H9 (cell line): ENCODE results near the gene PKP1. TPM values are rescaled to one million over a fixed set of nuclear protein-coding genes. Genes with fewer than 3 reads are reported as not detected.

ENCODE experiments used
- DNase-seq: peaks from one replicate; pipeline ENCODE4 v3.0.0-alpha.2; 2017
- H2AFZ ChIP-seq: one replicate; pipeline ENCODE4 v1.6.1; 2013; ENCODE audit warnings: mild to moderate bottlenecking, low read length, control low read depth, moderate library complexity
- H2AK5ac ChIP-seq: 2 replicates; pipeline ENCODE4 v1.6.1; 2013; ENCODE audit warnings: low read length, control low read depth, mixed read lengths; ENCODE audit not compliant: insufficient read length
- H2BK120ac ChIP-seq: one replicate; pipeline ENCODE4 v1.6.1; 2013; ENCODE audit warnings: low read depth, mild to moderate bottlenecking, low read length, control low read depth, inconsistent platforms; ENCODE audit not compliant: poor library complexity, severe bottlenecking
- H2BK12ac ChIP-seq: 2 replicates; pipeline ENCODE4 v1.6.1; 2013; ENCODE audit warnings: low read length, control low read depth, mixed read lengths, low read depth; ENCODE audit not compliant: insufficient read length
- H2BK15ac ChIP-seq: 2 replicates; pipeline ENCODE4 v1.6.1; 2013; ENCODE audit warnings: low read depth, low read length, control low read depth
- H2BK20ac ChIP-seq: one replicate; pipeline ENCODE4 v1.6.1; 2013; ENCODE audit warnings: low read depth, mild to moderate bottlenecking, low read length, control low read depth, inconsistent platforms; ENCODE audit not compliant: poor library complexity, severe bottlenecking
- H2BK5ac ChIP-seq: 2 replicates; pipeline ENCODE4 v1.6.1; 2013; ENCODE audit warnings: low read length, control low read depth, mixed read lengths; ENCODE audit not compliant: insufficient read length
- H3K14ac ChIP-seq: 2 replicates; pipeline ENCODE4 v1.6.1; 2013; ENCODE audit warnings: low read length, control low read depth; ENCODE audit not compliant: insufficient read depth
- H3K18ac ChIP-seq: 2 replicates; pipeline ENCODE4 v1.6.1; 2013; ENCODE audit warnings: low read depth, mild to moderate bottlenecking, mixed read lengths, low read length, control low read depth; ENCODE audit not compliant: insufficient read length
- H3K23ac ChIP-seq: 2 replicates; pipeline ENCODE4 v1.6.1; 2013; ENCODE audit warnings: low read length, control low read depth, mixed read lengths, low read depth; ENCODE audit not compliant: insufficient read length
- H3K23me2 ChIP-seq: 2 replicates; pipeline ENCODE4 v1.6.1; 2013; ENCODE audit warnings: low read depth, mild to moderate bottlenecking, mixed read lengths, low read length, control low read depth; ENCODE audit not compliant: insufficient read length, poor library complexity, severe bottlenecking
- H3K27ac ChIP-seq: 2 replicates; pipeline ENCODE4 v1.5.1; 2013; ENCODE audit warnings: low read length, control low read depth, mixed read lengths, low read depth; ENCODE audit not compliant: insufficient read length
- H3K27me3 ChIP-seq: 2 replicates; pipeline ENCODE4 v1.6.1; 2013; ENCODE audit warnings: low read length, control low read depth, inconsistent platforms; ENCODE audit not compliant: insufficient read depth
- H3K4ac ChIP-seq: 2 replicates; pipeline ENCODE4 v1.6.1; 2013; ENCODE audit warnings: low read depth, mild to moderate bottlenecking, control low read depth, inconsistent platforms, low read length, moderate library complexity
- H3K4me1 ChIP-seq: 2 replicates; pipeline ENCODE4 v1.6.1; 2013; ENCODE audit warnings: low read length, control low read depth, inconsistent platforms; ENCODE audit not compliant: insufficient read depth
- H3K4me2 ChIP-seq: 2 replicates; pipeline ENCODE4 v1.6.1; 2013; ENCODE audit warnings: low read length, control low read depth, mixed read lengths; ENCODE audit not compliant: insufficient read length, insufficient read depth
- H3K56ac ChIP-seq: 2 replicates; pipeline ENCODE4 v1.6.1; 2013; ENCODE audit warnings: low read depth, mild to moderate bottlenecking, mixed read lengths, low read length, control low read depth; ENCODE audit not compliant: insufficient read length
- H3K79me1 ChIP-seq: 2 replicates; pipeline ENCODE4 v1.6.1; 2013; ENCODE audit warnings: low read depth, mild to moderate bottlenecking, moderate library complexity, low read length, control low read depth, inconsistent platforms; ENCODE audit not compliant: insufficient read depth, poor library complexity, severe bottlenecking
- H3K79me2 ChIP-seq: 2 replicates; pipeline ENCODE4 v1.6.1; 2013; ENCODE audit warnings: low read length, control low read depth, inconsistent platforms; ENCODE audit not compliant: insufficient read depth
- H3K9ac ChIP-seq: 2 replicates; pipeline ENCODE4 v1.6.1; 2013; ENCODE audit warnings: low read length, control low read depth, mixed read lengths; ENCODE audit not compliant: insufficient read length; ENCODE audit errors: extremely low read depth
- H3K9me3 ChIP-seq: one replicate; pipeline ENCODE4 v1.6.1; 2013; ENCODE audit warnings: low read depth, low read length, inconsistent platforms; ENCODE audit not compliant: control insufficient read depth
- H3T11ph ChIP-seq: one replicate; pipeline ENCODE4 v1.6.1; 2013; ENCODE audit warnings: mild to moderate bottlenecking, low read length, control low read depth, inconsistent platforms
- H4K20me1 ChIP-seq: one replicate; pipeline ENCODE4 v1.6.1; 2013; ENCODE audit not compliant: control insufficient read depth, insufficient read length, insufficient read depth
- H4K5ac ChIP-seq: 2 replicates; pipeline ENCODE4 v1.6.1; 2013; ENCODE audit warnings: low read depth, mild to moderate bottlenecking, mixed read lengths, low read length, control low read depth; ENCODE audit not compliant: insufficient read length
- H4K8ac ChIP-seq: replicated peaks from 2 replicates; pipeline ENCODE4 v1.6.1; 2013; ENCODE audit warnings: low read length, control low read depth, mixed read lengths, low read depth; ENCODE audit not compliant: insufficient read length
- H4K91ac ChIP-seq: 2 replicates; pipeline ENCODE4 v1.6.1; 2013; ENCODE audit warnings: low read depth, mild to moderate bottlenecking, moderate library complexity, mixed read lengths, low read length, control low read depth; ENCODE audit not compliant: insufficient read length
- H3K27ac Mint-ChIP-seq, 3 experiments: 2 replicates in 2 of 3; 3 replicates in 1 of 3; pipeline ENCODE4 v1.8.0; 2020 to 2021; ENCODE audit warnings: mixed read lengths in 3 of 3, mild to moderate bottlenecking in 1 of 3, moderate library complexity in 1 of 3
- H3K27me3 Mint-ChIP-seq: 2 replicates; pipeline ENCODE4 v1.8.0; 2021; ENCODE audit warnings: low read depth, mild to moderate bottlenecking, moderate library complexity, mixed read lengths
- H3K36me3 Mint-ChIP-seq, 3 experiments: 2 replicates in 2 of 3; 3 replicates in 1 of 3; pipeline ENCODE4 v1.8.0; 2020 to 2021; ENCODE audit warnings: low read depth in 3 of 3, mixed read lengths in 3 of 3; ENCODE audit not compliant: insufficient read depth in 1 of 3
- H3K4me1 Mint-ChIP-seq, 2 experiments: 2 replicates each; pipeline ENCODE4 v1.8.0; 2020; ENCODE audit warnings: mixed read lengths in 2 of 2
- H3K4me3 Mint-ChIP-seq, 2 experiments: 2 replicates in 1 of 2; 3 replicates in 1 of 2; pipeline ENCODE4 v1.8.0; 2020 to 2021; ENCODE audit warnings: mild to moderate bottlenecking in 2 of 2, mixed read lengths in 2 of 2, moderate library complexity in 1 of 2
- H3K9me3 Mint-ChIP-seq, 2 experiments: 2 replicates in 1 of 2; 3 replicates in 1 of 2; pipeline ENCODE4 v1.8.0; 2020; ENCODE audit warnings: mild to moderate bottlenecking in 2 of 2, mixed read lengths in 2 of 2, moderate library complexity in 1 of 2
- WGBS: extraction: QIAGEN DNeasy Blood & Tissue Kit; methylation state at CpG from one replicate; pipeline ENCODE4 v1.1.7; 2013; ENCODE audit warnings: missing lambda C conversion rate, low lambda C conversion rate, mixed read lengths; ENCODE audit not compliant: insufficient read length; ENCODE audit errors: extremely low coverage; 5-methylcytosine and 5-hydroxymethylcytosine counted together
- total RNA-seq: library from RNA; stranded (reverse); gene quantifications from 2 replicates; pipeline ENCODE4 v1.2.1, GENCODE V29; 2021
- TF ChIP-seq, protein P1 (sequence below): fragments of 200-600 bp; sonication (generic); conservative IDR thresholded peaks from 3 replicates; pipeline ENCODE4 v1.8.0; 2021; ENCODE audit warnings: antibody characterized with exemption, mild to moderate bottlenecking

PKP1 gene
- total RNA-seq, 1 experiment from 2014 or later = 0.09 TPM

DNA sequence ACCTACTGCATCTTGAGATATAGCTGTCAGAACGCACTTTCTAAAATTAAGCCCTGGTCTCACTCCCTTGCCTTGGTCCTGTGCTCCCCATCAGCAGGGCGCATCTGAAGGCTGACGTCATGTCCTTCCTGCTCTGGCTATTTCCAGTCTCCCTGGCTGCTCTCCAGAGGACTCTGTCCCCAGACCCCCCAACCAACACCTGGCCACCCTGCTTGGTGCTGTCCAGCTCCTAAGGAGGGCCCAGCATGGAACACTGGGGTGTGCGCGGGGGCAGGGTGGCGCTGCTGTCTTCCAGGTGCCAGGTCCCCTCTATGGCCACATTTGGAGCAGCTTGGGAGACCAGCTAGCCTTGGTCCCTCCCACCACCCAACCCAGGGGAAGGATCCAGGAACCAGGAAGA, 85.9 kb downstream of the PKP1 start:
- TF ChIP-seq, protein P1, sequence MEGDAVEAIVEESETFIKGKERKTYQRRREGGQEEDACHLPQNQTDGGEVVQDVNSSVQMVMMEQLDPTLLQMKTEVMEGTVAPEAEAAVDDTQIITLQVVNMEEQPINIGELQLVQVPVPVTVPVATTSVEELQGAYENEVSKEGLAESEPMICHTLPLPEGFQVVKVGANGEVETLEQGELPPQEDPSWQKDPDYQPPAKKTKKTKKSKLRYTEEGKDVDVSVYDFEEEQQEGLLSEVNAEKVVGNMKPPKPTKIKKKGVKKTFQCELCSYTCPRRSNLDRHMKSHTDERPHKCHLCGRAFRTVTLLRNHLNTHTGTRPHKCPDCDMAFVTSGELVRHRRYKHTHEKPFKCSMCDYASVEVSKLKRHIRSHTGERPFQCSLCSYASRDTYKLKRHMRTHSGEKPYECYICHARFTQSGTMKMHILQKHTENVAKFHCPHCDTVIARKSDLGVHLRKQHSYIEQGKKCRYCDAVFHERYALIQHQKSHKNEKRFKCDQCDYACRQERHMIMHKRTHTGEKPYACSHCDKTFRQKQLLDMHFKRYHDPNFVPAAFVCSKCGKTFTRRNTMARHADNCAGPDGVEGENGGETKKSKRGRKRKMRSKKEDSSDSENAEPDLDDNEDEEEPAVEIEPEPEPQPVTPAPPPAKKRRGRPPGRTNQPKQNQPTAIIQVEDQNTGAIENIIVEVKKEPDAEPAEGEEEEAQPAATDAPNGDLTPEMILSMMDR = no peak
- Histone ChIP-seq H4K91ac (no peak overlapping the region), H3K23me2 (no peaks in the 10 kb centered on the region), H3K79me1 (no peaks in the 10 kb centered on the region), H4K20me1 (no peaks in the 10 kb centered on the region), H3K27me3 (no peaks in the 10 kb centered on the region; the same call in 1 of the 2 replicates), H3T11ph (no peak overlapping the region), H2BK12ac (no peak overlapping the region), H3K18ac (no peak overlapping the region), H2BK5ac (no peak overlapping the region), H3K9ac (no peak overlapping the region), H3K79me2 (no peaks in the 10 kb centered on the region), H3K14ac (peak overlapping the region; percentile 41; the same call in 1 of the 2 replicates), H2AFZ (no peak overlapping the region), H3K9me3 (no peaks in the 10 kb centered on the region), H3K4me2 (no peak overlapping the region), H3K27ac (no peak overlapping the region), H3K56ac (no peak overlapping the region), H2BK15ac (no peak overlapping the region), H4K5ac (no peak overlapping the region), H3K4ac (no peak overlapping the region), H3K4me1 (no peaks in the 10 kb centered on the region), H3K23ac (no peak overlapping the region), H4K8ac (no peak overlapping the region), H2BK20ac (no peak overlapping the region), H2AK5ac (no peak overlapping the region), H2BK120ac (no peak overlapping the region)
- Mint-ChIP-seq H3K36me3 (no peaks in the 10 kb centered on the region), H3K4me3 (no peak overlapping the region), H3K9me3 (no peaks in the 10 kb centered on the region), H3K27ac (no peak overlapping the region), H3K4me1 (peaks cover 28 to 29% of the 10 kb centered on the region in 2 experiments), H3K27me3 (peaks cover 19% of the 10 kb centered on the region)
- no peak for DNase-seq
- no CpG with 5 or more reads among the region's 6 CpGs for WGBS
